ENCODE measurements around the gene SEL1L2.

The SEL1L2 gene

GRCh38 chr20:13928901-13929300 lies 61.5 kb downstream of the SEL1L2 start:
- no peak for DNase-seq (ENCODE audit: low read depth)

GRCh38 chr20:13927171-13927570 lies 63.2 kb downstream of the SEL1L2 start:
- DNase-seq (ENCODE audit: low read depth): no peak

DNA sequence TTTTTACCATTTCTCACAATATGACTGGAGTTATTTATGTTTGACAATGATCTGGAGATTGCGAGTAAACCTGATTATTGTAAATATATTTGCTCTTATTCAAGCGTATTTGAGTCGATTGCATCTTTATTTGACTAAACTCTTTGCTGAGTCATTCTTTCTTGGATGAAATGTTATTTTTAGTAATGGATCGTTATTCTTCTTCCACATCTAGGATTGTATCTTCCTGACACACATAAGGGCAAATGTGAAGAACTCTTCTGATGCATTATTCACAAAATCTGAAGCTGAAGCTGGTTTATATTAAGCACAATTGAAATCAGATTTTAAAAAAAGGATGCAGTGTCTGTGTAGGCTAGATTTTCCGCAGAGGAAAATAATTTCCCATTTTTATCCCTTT lies 68.2 kb downstream of the SEL1L2 start:
- no peak for DNase-seq (ENCODE audit: low read depth)

DNA sequence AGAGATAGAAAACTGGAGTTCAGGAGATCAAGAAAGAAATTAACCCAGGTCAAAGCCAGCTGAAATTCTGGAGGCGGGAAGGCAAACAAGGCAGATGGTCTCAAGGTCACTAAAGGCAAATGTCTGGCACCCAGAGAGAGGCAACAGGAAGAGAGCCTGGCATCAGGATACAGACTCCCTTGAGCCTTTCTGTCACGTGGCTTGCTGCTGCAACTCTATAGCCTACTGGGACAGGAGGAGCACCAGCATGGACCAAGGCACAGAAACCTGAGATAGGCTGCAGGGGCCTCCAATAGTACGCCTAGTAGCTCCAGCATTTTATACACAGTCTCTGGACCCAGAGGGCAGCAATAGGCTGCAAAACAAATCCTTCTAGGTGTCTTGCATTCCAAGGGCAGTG lies 75.1 kb downstream of the SEL1L2 start:
- no peak for DNase-seq (ENCODE audit: low read depth)

- DNase-seq (ENCODE audit: low read depth): no peak
Measured at GRCh38 chr20:13913572-13913971, 76.8 kb downstream of the SEL1L2 start.

DNA sequence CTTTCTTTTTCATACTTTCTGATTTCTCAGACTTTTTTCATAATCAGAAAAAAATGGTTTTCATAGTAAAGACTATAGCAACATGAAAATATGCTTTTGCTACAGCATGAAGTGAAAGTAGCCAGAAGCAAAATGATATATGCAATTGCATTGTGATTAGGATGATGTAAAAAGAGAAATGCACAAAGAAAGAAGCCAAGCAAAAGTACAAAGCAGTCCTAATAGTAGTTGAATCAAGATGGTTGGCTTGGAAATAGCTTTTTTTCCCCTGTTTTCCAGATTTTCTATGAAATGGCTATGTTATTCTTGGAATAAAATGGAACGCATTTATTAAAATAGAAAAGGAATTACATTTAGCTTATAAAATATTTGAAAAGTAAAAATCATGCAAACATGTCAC lies 77.3 kb downstream of the SEL1L2 start:
- no peak for DNase-seq (ENCODE audit: low read depth)

DNA sequence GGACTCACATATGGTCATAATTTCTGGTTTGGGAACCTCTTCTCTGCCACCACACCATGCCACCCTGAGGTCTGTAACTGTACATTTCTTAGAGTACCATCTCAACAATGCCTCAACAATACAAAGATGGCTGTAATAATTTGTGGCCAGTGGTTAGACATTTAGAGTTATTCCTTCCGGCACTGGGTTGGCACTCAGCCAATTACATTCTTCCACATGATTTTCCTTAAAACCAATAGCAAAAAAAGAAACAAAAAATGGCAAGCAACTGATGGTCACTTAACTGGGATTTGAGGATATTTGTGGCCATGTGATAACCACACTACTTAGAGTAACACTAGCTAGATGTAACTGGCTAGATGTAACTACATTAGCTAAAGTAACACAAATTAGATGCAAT lies 79.9 kb downstream of the SEL1L2 start:
- no peak for DNase-seq (ENCODE audit: low read depth)

- DNase-seq (ENCODE audit: low read depth): no peak
Measured at GRCh38 chr20:13909067-13909466, 81.3 kb downstream of the SEL1L2 start.

- DNase-seq (ENCODE audit: low read depth): no peak
Measured at GRCh38 chr20:13904766-13905165, 85.6 kb downstream of the SEL1L2 start.

DNA sequence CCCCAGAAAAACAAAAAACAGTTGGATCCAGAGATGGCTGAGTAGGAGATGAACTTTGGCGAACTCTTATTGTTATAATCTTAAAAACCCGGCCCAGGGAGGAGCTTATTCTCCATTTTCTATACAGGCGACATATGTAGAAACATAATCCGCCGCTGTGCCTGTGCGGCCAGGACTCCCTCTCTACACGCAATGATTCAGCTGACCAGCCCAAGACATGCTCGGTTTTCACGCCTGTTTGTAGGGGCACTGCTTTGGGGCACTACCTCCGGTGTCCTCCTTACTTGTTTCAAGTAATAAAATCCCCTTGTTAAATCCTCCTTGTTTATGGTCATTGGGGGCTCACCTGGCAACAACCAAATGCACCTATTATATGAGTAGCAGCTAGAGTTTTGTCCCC lies 89.9 kb downstream of the SEL1L2 start:
- no peak for DNase-seq (ENCODE audit: low read depth)

DNA sequence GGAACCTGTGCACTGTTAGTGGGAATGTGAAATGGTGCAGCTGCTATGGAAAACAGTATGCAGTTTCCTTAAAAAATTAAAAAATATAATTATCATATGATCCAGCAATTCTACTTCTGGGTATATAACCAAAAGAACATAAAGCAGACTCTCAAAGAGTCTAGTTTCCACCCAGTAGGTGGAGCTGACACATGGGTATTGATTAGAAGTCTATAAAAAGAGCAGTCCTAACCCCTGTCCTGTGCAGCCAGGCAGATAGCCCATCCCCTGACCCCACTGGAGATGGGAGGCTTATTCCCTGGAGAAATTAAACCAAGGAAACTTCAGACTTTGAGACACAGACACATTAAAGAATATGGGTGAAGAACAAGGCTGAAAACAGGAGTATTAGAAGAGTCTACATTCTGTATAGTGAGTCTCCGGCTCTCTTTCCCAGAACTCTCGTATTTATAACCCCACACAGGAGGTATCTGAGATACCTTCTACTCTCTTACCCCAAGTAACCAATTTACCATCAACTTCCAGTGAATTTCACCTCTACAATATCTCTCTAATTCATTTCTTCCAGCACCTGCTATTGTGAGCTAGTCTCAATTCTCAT lies 92.3 kb downstream of the SEL1L2 start:
- no peak for DNase-seq (ENCODE audit: low read depth)

- no peak for DNase-seq (ENCODE audit: low read depth)
Measured at GRCh38 chr20:13891575-13891974, 98.8 kb downstream of the SEL1L2 start.

DNA sequence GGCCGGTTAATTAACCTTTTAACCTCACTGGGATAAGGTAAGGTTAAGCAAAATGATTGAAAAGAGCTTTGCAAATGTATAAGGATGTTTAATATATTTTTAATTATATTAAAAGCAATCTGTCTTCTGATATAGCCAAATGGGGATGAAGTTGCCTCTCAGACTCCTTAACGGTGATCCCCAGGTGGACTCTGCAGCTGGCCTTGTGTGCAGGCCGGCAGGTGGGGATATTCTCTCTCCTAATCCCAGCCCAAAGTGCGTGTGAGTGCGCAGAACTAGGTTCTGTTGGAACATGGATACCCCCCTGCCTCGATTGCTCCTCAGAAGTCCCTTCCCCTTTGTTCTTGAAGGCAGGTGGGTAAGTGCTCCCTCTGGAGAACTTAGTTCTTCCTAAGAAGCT lies 105.6 kb downstream of the SEL1L2 start:
- DNase-seq (ENCODE audit: low read depth): no peak

DNA sequence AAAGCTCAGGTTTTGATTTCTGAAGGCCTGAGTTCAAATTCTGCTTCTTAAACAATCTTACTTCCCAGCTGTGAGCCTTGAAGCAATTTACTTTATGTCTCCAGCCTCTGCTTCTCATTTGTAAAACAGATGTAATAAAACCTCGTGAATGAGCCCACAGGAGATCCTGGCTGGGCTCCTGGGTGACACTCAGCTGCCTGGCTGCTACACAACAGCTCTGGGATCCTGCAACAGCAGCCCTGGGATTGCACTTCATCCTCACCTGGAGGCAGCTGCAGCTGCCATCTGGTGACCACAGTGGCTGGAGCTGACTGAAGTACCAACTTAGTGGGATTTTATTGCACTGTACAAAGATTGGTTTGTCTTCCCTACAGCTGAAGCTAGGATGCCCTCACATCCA lies 107.0 kb downstream of the SEL1L2 start:
- DNase-seq (ENCODE audit: low read depth): no peak

DNA sequence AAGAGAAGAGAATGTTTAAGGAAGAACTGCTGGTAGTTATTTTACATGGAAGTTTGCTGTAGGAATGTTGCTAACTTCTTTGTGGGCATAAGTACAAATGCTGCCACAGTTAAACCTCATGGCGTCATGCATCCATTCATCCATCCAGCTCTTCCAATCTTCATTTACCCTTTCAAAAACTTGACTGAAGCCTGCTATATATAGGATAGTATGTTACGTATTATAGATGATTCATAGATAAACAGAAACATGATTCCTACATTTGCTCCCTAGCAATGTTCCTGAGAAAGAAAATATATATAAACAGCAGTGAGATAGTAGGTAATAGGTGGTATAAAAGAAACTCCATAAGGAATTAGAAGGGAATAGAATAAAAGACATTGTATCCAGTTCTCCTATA lies 111.8 kb downstream of the SEL1L2 start:
- DNase-seq (ENCODE audit: low read depth): no peak

GRCh38 chr20:13877793-13878192 lies 112.6 kb downstream of the SEL1L2 start:
- DNase-seq (ENCODE audit: low read depth): no peak

DNA sequence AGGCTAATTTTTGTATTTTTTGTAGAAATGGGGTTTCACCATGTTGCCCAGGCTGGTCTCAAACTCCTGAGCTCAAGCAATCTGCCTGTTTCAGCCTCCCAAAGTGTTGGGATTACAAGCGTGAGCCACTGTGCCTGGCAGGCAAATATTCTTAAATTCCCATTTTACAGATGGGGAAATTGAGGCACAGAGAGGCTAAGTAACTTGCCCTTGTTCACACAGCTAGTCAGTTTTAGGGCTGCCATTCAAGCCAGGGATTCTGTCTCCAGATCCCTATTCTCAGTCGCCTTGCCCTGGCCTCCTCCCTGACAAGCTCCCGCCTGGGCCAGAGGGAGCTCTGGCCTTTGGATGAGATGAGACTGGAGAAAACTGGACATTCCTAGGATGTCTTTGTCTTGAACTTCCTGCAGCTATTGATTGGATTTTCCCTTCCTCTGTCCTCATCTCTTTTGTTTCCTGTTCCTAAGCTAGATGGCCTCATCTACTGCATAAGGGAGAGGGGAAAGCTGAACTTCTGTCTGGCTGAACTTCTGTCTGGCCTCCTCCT lies 115.1 kb downstream of the SEL1L2 start:
- no peak for DNase-seq (ENCODE audit: low read depth)

DNA sequence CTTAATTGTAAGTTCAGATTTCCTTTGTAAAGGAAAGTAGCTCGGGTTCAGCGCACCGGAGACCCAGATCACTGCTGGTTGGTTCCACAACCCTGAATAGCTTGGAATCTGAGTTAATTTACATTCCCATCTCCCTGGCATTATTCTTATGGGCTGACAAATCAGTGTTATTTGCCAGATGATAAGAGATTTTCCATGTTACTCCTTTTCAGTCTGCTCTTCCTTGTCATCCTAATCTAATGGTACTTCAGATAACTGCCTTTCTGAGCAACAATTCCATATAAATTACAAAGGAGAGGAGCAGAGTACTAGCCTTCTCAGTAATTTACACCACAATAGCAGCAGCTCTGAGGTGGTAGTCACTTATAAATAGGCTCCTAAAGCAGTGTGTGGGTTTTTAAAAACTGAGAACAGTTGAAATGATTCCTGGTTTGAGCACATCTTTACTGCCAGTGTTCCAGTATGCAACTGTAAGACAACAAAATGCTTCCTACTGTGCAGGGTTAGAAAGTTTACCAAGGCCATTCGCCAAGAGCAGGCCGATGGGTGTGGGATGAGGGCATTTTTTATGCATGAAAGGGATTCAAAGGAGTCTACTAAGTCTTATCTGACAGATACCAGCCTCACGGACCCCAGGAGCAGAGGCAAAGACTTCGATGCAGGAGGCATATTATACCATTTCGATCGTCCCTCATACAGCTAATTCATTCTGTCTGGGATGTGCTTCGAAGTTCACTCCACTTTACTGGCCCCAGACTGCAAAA lies 115.8 kb downstream of the SEL1L2 start:
- no peak for DNase-seq (ENCODE audit: low read depth)

DNA sequence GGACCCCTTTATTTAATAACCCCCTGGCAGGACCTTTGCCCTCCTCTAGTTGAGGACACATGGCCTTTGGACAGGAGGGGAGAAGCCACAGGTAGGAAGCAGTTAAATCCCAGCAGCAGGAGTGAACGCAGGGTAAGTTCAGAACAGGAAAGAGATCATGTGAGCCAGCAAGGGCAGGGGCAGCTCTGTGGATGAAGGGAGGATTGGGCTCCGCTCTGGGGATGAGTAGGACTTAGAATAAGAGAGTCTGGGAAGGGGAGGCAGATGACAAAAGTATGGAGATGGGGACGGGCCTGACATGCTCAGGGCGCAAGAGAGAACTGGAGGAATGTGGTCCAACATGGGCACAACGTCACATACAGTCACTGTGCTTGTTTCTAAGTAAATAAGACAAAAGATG lies 116.6 kb downstream of the SEL1L2 start:
- DNase-seq (ENCODE audit: low read depth): no peak

GRCh38 chr20:13870170-13870748 lies 120.2 kb downstream of the SEL1L2 start:
- DNase-seq (ENCODE audit: low read depth): no peak

DNA sequence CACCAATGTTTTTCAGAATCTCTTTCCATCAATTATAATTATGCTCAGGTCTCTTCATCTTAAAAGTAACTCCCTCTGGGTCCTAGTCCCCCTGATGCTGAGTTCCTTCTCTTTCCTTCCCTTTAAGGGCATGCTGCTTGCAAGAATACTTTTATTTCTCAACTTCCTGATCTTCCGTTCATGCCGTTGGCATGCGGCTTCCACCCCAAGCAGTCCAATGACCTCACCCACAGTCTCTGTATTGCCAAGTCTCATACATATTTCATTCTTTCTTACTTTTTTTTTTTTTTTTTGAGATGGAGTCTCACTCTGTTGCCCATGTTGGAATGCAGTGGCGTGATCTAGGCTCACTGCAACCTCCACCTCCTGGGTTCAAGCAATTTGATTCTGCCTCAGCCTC lies 122.1 kb downstream of the SEL1L2 start:
- no peak for DNase-seq (ENCODE audit: low read depth)

- DNase-seq (ENCODE audit: low read depth): no peak
Measured at GRCh38 chr20:13865791-13866351, 124.5 kb downstream of the SEL1L2 start.

DNA sequence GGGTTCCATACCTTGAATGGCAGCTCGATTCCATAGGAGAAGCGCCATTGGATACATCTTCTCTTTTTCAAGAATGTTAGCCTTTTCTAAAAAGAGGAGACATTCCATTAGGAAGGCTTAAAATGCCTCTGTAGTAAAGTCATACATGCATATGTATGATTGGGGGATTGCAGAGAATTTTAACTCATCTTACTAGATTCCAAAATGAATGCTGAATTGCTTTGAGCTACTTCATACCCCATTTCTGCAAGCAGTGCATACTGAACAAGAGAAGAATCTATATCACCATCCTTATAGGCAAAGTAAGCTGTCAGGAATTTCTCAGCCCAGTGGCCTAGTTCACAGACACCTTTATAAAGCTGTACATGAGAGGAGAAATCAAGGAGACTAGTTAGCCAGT lies 125.3 kb downstream of the SEL1L2 start:
- no peak for DNase-seq (ENCODE audit: low read depth)

All from stimulated activated CD8-positive, alpha-beta memory T cell treated with anti-CD3 and anti-CD28 coated beads, Interleukin-15, amount 100 ng/mL, for 1 hour (primary cell).